Body of pancreas (tissue), 4 donors: ENCODE results near the gene SH3D21. TPM values are rescaled to one million over a fixed set of nuclear protein-coding genes. Genes with fewer than 3 reads are reported as not detected.

Experiments
- ATAC-seq: fragments of 150-250 bp; one replicate; pipeline ENCODE4 v1.9.1; 2016
- DNase-seq, 4 donors: peaks; one replicate each; pipeline ENCODE4 v3.0.0-alpha.2; 2019
- H3K27ac ChIP-seq, 4 donors: fragments of 200-600 bp; sonication (generic); 1 replicate in 3 of 4; 2 replicates in 1 of 4; pipeline versions ENCODE4 v1.5.1 to v1.6.1; 2016 to 2019; ENCODE audit warnings: mild to moderate bottlenecking in 1 of 4, mixed read lengths in 1 of 4, moderate library complexity in 1 of 4
- H3K27me3 ChIP-seq, 2 donors: fragments of 200-600 bp; sonication (generic); one replicate each; pipeline ENCODE4 v1.6.0; 2016; ENCODE audit warnings: mild to moderate bottlenecking in 1 of 2
- H3K36me3 ChIP-seq, 2 donors: fragments of 200-600 bp; sonication (generic); replicated peaks in 1 of 2; 2 replicates each; pipeline ENCODE4 v1.5.1; 2016; ENCODE audit warnings: low read depth in 2 of 2; ENCODE audit not compliant: insufficient read depth in 1 of 2
- H3K4me1 ChIP-seq: fragments of 200-600 bp; sonication (generic); one replicate; pipeline ENCODE4 v1.6.0; 2016
- H3K4me3 ChIP-seq, 2 donors: fragments of 200-600 bp; sonication (generic); 1 replicate in 1 of 2; 2 replicates in 1 of 2; pipeline ENCODE4 v1.5.1; 2016 to 2019
- H3K9me3 ChIP-seq, 3 donors: fragments of 200-600 bp; sonication (generic); 1 replicate in 2 of 3; 2 replicates in 1 of 3; pipeline ENCODE4 v1.5.1; 2016
- CTCF ChIP-seq, 7 experiments: fragments of 450-650 bp in 4 of 7; fragments of 200-600 bp in 3 of 7; sonication (generic) in 3 of 7; IDR thresholded peaks; one replicate each; pipeline ENCODE4 v1.5.1; 2016 to 2019; ENCODE audit warnings: antibody characterized with exemption in 7 of 7
- POLR2A ChIP-seq, 3 donors: fragments of 450-650 bp; IDR thresholded peaks; one replicate each; pipeline ENCODE4 v1.6.1; 2016; ENCODE audit warnings: antibody characterized with exemption in 3 of 3, mild to moderate bottlenecking in 2 of 3
- WGBS, 2 donors: methylation state at CpG; one replicate each; pipeline ENCODE4 v1.1.5; 2017; 5-methylcytosine and 5-hydroxymethylcytosine counted together
- intact Hi-C: fragments of 100-400 bp; cut with DNase I; formaldehyde crosslinking; loops from one replicate; pipeline ENCODE4 v1.15.1; 2023
- total RNA-seq, 2 donors: library from RNA; depleted of rRNA; stranded (reverse); fragments of >200 nt; gene quantifications; one replicate each; pipeline ENCODE4 v1.1.0, GENCODE V29; 2016

The SH3D21 gene
- total RNA-seq, 2 donors from 2014 or later = 0.33 to 0.52 TPM

- no peak for ATAC-seq
- DNase-seq = no peak
- intact Hi-C loops = no loop called here
- Histone ChIP-seq H3K9me3 (no peaks in the 10 kb centered on the region), H3K36me3 (no peaks in the 10 kb centered on the region), H3K27ac (no peak overlapping the region), H3K27me3 (no peaks in the 10 kb centered on the region), H3K4me1 (peaks cover 18% of the 10 kb centered on the region), H3K4me3 (no peak overlapping the region)
- TF ChIP-seq CTCF (IDR thresholded peaks at IDR 0.05) (no peak), POLR2A (IDR thresholded peaks at IDR 0.05) (no peak)
- 40 to 47% methylated on average over 6 of the region's 6 CpGs for WGBS, 2 donors
These were observed 20.3 kb downstream of the SH3D21 start for GRCh38 chr1:36326499-36326898.

GRCh38 chr1:36327421-36328087 lies 21.4 kb downstream of the SH3D21 start:
- no peaks in the 10 kb centered on the region for H3K9me3 ChIP-seq
- peaks cover 14% of the 10 kb centered on the region for H3K4me1 ChIP-seq
- no peak for DNase-seq
- ATAC-seq = no peak
- intact Hi-C loops = no loop called here
- no peaks in the 10 kb centered on the region for H3K36me3 ChIP-seq
- TF ChIP-seq POLR2A (IDR thresholded peaks at IDR 0.05) (no peak), CTCF (IDR thresholded peaks at IDR 0.05) (no peak)
- no peak overlapping the region for H3K27ac ChIP-seq
- WGBS, 2 donors = 33 to 73% methylated on average over 4 to 9 of the region's 9 CpGs
- H3K27me3 ChIP-seq = no peaks in the 10 kb centered on the region
- H3K4me3 ChIP-seq = no peak overlapping the region

GRCh38 chr1:36328088-36328480 lies 21.9 kb downstream of the SH3D21 start:
- intact Hi-C loops = no loop called here
- 43 to 82% methylated on average over 1 to 6 of the region's 6 CpGs for WGBS, 2 donors
- H3K27ac ChIP-seq = no peak overlapping the region

GRCh38 chr1:36328713-36329112 lies 22.5 kb downstream of the SH3D21 start:
- no peak for TF ChIP-seq CTCF (IDR thresholded peaks at IDR 0.05)
- H3K36me3 ChIP-seq = no peaks in the 10 kb centered on the region
- H3K27ac ChIP-seq = no peak overlapping the region
- ATAC-seq (no peak), DNase-seq (peak in 1 of 4 donors; percentile 45)
- WGBS, 2 donors = 63 to 85% methylated on average over 5 to 6 of the region's 6 CpGs
- no peaks in the 10 kb centered on the region for H3K9me3 ChIP-seq
- no peak overlapping the region for H3K4me3 ChIP-seq
- H3K4me1 ChIP-seq = peaks cover 8% of the 10 kb centered on the region
- H3K27me3 ChIP-seq = no peaks in the 10 kb centered on the region
- intact Hi-C loops = no loop called here

More at GRCh38 chr1:36328088-36328480, 21.9 kb downstream of the SH3D21 start:
- H3K36me3 ChIP-seq = no peaks in the 10 kb centered on the region
- no peak overlapping the region for H3K4me3 ChIP-seq
- peaks cover 8% of the 10 kb centered on the region for H3K4me1 ChIP-seq
- H3K27me3 ChIP-seq = no peaks in the 10 kb centered on the region
- DNase-seq = no peak
- no peak for TF ChIP-seq CTCF (IDR thresholded peaks at IDR 0.05)
- no peak for TF ChIP-seq POLR2A (IDR thresholded peaks at IDR 0.05)
- ATAC-seq = no peak
- H3K9me3 ChIP-seq = no peaks in the 10 kb centered on the region

GRCh38 chr1:36329817-36330216 lies 23.6 kb downstream of the SH3D21 start:
- ATAC-seq (no peak), DNase-seq (no peak)
- Histone ChIP-seq H3K36me3 (no peaks in the 10 kb centered on the region), H3K9me3 (no peaks in the 10 kb centered on the region), H3K27me3 (no peaks in the 10 kb centered on the region), H3K4me3 (no peak overlapping the region), H3K27ac (no peak overlapping the region), H3K4me1 (no peaks in the 10 kb centered on the region)
- TF ChIP-seq POLR2A (IDR thresholded peaks at IDR 0.05) (no peak), CTCF (IDR thresholded peaks at IDR 0.05) (no peak)
- intact Hi-C loops = no loop called here
- WGBS, 2 donors = 80 to 87% methylated on average over 9 of the region's 9 CpGs
